Gastrocnemius medialis (tissue), 4 donors: ENCODE data around the gene TMEM51. TPM values are rescaled to one million over a fixed set of nuclear protein-coding genes. Genes with fewer than 3 reads are reported as not detected.

ENCODE experiments used
- ATAC-seq, 2 donors: fragments of 150-250 bp; one replicate each; pipeline ENCODE4 v1.9.1; 2016
- DNase-seq, 2 donors: peaks; one replicate each; pipeline ENCODE4 v3.0.0-alpha.2; 2019
- H3K27ac ChIP-seq, 4 donors: fragments of 200-600 bp; sonication (generic); 1 replicate in 1 of 4; 2 replicates in 3 of 4; pipeline ENCODE4 v1.5.1; 2016 to 2018; ENCODE audit warnings: mild to moderate bottlenecking in 2 of 4, moderate library complexity in 1 of 4
- H3K27me3 ChIP-seq, 3 donors: fragments of 200-600 bp; sonication (generic) in 2 of 3; 1 replicate in 1 of 3; 2 replicates in 2 of 3; pipeline versions ENCODE4 v1.5.1 to v1.6.0; 2016 to 2019; ENCODE audit warnings: mild to moderate bottlenecking in 1 of 3, moderate library complexity in 1 of 3
- H3K36me3 ChIP-seq, 2 donors: fragments of 200-600 bp; sonication (generic) in 1 of 2; one replicate each; pipeline ENCODE4 v1.5.1; 2017 to 2018
- H3K4me1 ChIP-seq, 2 donors: fragments of 200-600 bp; sonication (generic) in 1 of 2; one replicate each; pipeline ENCODE4 v1.5.1; 2016 to 2017; ENCODE audit warnings: mild to moderate bottlenecking in 2 of 2
- H3K4me3 ChIP-seq, 4 donors: fragments of 200-600 bp; sonication (generic) in 3 of 4; 1 replicate in 1 of 4; 2 replicates in 3 of 4; pipeline ENCODE4 v1.5.1; 2016 to 2019; ENCODE audit warnings: mild to moderate bottlenecking in 2 of 4
- H3K9me3 ChIP-seq, 3 donors: fragments of 200-600 bp; sonication (generic) in 2 of 3; 1 replicate in 1 of 3; 2 replicates in 2 of 3; pipeline ENCODE4 v1.5.1; 2016 to 2019
- POLR2A ChIP-seq, 2 donors: fragments of 450-650 bp; IDR thresholded peaks; one replicate each; pipeline ENCODE4 v1.6.1; 2017; ENCODE audit warnings: antibody characterized with exemption in 2 of 2, mild to moderate bottlenecking in 2 of 2, moderate library complexity in 2 of 2
- in situ Hi-C, 4 donors: fragments of 200-750 bp; cut with MboI; loops; one replicate each; pipeline versions ENCODE4 v1.15.0 to v1.8.0; 2017; ENCODE audit warnings: low sequenced_read_pairs in 4 of 4
- intact Hi-C: fragments of 100-400 bp; cut with DNase I; formaldehyde crosslinking; loops from one replicate; pipeline ENCODE4 v1.15.1; 2023; ENCODE audit warnings: low total_unique reads
- total RNA-seq, 4 donors: library from RNA; depleted of rRNA; stranded (reverse); fragments of >200 nt; gene quantifications; one replicate each; pipeline versions ENCODE4 v1.1.0 to v1.2.3, GENCODE V29; 2016
- TF ChIP-seq, protein P1 (sequence below), 5 experiments: fragments of 450-650 bp in 3 of 5; fragments of 200-600 bp in 2 of 5; sonication (generic) in 2 of 5; IDR thresholded peaks in 4 of 5; conservative IDR thresholded peaks in 1 of 5; 1 replicate in 4 of 5; 2 replicates in 1 of 5; pipeline ENCODE4 v1.5.1; 2016 to 2019; ENCODE audit warnings: antibody characterized with exemption in 5 of 5, mild to moderate bottlenecking in 3 of 5, moderate library complexity in 3 of 5

TMEM51 gene
- total RNA-seq, 4 donors from 2014 or later = 0.73 to 2.7 (median 1.8) TPM; not detected in 1

DNA sequence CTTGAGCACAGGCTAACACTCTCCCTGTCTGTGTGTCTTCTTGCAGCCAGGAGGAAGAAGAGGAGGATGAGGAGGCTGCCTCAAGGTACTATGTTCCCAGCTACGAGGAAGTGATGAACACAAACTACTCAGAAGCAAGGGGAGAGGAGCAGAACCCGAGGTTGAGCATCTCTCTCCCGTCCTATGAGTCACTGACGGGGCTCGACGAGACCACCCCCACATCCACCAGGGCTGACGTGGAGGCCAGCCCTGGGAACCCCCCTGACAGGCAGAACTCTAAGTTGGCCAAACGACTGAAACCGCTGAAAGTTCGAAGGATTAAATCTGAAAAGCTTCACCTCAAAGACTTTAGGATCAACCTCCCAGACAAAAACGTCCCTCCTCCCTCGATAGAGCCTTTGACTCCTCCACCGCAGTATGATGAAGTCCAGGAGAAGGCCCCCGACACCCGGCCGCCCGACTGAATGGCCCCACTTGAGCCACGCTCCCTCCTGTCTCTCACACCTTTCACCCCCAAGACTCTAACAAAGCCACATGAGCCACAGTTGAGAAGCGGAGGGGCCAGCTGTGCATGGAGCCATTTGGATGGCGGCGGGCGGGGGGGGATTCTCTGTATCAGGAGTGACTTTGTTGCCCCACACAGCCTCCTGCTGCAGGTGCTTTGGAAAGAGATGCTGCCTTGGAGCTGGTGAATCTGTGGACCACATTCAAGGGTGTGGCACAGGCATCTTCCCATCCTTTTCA, 65.9 kb downstream of the TMEM51 start:
- in situ Hi-C loops = no loop called here
- Histone ChIP-seq H3K27ac (no peak overlapping the region), H3K27me3 (no peaks in the 10 kb centered on the region), H3K4me3 (no peak overlapping the region), H3K4me1 (no peaks in the 10 kb centered on the region), H3K36me3 (no peaks in the 10 kb centered on the region), H3K9me3 (no peaks in the 10 kb centered on the region)
- TF ChIP-seq, protein P1, sequence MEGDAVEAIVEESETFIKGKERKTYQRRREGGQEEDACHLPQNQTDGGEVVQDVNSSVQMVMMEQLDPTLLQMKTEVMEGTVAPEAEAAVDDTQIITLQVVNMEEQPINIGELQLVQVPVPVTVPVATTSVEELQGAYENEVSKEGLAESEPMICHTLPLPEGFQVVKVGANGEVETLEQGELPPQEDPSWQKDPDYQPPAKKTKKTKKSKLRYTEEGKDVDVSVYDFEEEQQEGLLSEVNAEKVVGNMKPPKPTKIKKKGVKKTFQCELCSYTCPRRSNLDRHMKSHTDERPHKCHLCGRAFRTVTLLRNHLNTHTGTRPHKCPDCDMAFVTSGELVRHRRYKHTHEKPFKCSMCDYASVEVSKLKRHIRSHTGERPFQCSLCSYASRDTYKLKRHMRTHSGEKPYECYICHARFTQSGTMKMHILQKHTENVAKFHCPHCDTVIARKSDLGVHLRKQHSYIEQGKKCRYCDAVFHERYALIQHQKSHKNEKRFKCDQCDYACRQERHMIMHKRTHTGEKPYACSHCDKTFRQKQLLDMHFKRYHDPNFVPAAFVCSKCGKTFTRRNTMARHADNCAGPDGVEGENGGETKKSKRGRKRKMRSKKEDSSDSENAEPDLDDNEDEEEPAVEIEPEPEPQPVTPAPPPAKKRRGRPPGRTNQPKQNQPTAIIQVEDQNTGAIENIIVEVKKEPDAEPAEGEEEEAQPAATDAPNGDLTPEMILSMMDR (IDR thresholded peaks at IDR 0.05 in 4 of 5, conservative IDR thresholded peaks at IDR 0.05 in 1 of 5) = no peak
- TF ChIP-seq POLR2A (IDR thresholded peaks at IDR 0.05) = no peak
- ATAC-seq (no peak), DNase-seq (no peak)
- intact Hi-C loops = no loop called here

DNA sequence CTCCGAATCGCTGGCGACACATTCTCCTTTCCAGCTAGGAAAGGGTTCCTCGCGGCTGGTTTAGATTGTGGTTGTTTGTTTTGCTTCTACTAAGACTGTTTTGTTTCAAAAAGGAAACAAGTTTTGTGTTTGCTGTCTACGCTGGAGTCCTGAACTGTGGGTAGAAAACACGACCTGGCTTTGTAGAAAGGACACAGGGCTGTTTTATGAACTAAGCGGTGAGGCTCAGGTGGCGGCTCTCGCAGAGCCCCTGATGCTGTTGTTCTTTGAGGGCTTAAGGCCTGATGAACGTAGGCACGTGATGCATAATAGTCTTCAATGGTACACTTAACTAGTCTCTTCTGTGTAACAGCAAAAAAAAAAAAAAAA, 66.5 kb downstream of the TMEM51 start:
- no peaks in the 10 kb centered on the region for H3K27me3 ChIP-seq
- no peak overlapping the region for H3K4me3 ChIP-seq
- H3K36me3 ChIP-seq = no peaks in the 10 kb centered on the region
- in situ Hi-C loops (no loop called here), intact Hi-C loops (no loop called here)
- TF ChIP-seq, protein P1 (IDR thresholded peaks at IDR 0.05 in 4 of 5, conservative IDR thresholded peaks at IDR 0.05 in 1 of 5) = no peak
- no peak for TF ChIP-seq POLR2A (IDR thresholded peaks at IDR 0.05)
- H3K27ac ChIP-seq = no peak overlapping the region
- H3K9me3 ChIP-seq = no peaks in the 10 kb centered on the region
- no peak for ATAC-seq
- H3K4me1 ChIP-seq = no peaks in the 10 kb centered on the region
- DNase-seq = no peak

DNA sequence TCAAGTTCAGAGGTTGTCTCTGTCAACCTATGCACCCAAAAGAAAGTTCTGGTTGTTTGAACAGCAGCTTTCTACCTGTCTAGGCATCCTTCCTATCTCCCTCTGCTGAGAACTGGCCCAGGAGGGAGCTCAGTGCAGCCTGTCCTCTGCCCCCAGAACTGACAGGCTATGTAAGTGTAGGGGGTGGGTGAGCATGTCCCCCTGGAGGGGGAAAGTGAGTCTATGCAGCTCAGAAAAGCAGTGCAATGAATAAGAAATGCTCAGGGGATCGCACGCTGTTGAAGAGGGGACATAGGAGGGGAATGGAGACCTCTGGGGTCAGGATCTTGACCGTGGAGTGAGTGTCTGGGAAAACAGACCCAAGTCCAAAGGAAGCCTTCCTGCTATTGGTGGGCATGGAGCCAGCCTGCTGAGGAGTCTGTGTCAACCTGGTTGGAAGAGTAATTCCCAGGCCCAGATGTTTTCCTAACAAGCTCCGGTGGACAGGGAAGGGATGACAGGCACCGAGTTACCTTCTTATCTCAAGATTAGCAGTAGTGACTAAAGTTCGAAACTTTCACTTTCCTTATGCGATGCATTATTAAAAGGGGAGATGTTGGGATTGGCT, 67.4 kb downstream of the TMEM51 start:
- ATAC-seq = no peak
- Histone ChIP-seq H3K4me3 (no peak overlapping the region), H3K9me3 (no peaks in the 10 kb centered on the region), H3K27me3 (no peaks in the 10 kb centered on the region), H3K4me1 (no peaks in the 10 kb centered on the region), H3K36me3 (no peaks in the 10 kb centered on the region), H3K27ac (no peak overlapping the region)
- intact Hi-C loops (no loop called here), in situ Hi-C loops (no loop called here)
- DNase-seq = no peak
- TF ChIP-seq POLR2A (IDR thresholded peaks at IDR 0.05) = no peak
- TF ChIP-seq, protein P1 (IDR thresholded peaks at IDR 0.05 in 4 of 5, conservative IDR thresholded peaks at IDR 0.05 in 1 of 5) = no peak

DNA sequence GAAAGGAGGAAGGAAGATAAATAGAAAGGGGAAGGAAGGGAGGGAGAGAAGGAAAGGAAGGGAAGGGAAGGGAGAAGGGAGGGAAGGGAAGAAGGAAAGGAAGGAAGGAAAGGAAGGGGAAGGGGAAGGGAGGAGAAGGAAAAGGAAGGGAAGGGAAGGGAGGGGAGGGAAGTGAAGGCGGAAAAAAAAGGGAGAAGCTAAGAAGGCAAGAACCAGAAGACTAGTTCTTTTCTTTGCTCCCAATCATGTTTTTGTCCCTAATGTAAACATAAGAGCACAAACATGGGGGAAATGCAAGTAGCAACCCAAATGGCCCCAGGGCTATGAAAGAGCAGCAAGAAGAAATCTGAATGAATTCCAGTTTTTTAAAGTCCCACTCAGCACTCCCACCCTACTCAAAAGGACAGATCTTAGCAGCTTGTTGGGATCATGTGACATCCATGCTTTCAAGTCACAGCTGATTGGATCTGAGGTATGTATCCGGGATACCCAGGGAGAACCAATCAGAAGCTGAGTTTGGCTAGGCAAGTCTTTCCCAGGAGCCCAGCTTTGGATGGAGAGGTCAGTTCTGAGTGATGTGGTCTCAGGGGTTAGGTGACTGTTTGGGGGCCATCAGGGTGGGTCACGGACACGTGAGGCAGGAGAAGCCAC, 69.2 kb downstream of the TMEM51 start:
- Histone ChIP-seq H3K27ac (no peak overlapping the region), H3K27me3 (no peaks in the 10 kb centered on the region), H3K36me3 (no peaks in the 10 kb centered on the region), H3K9me3 (no peaks in the 10 kb centered on the region), H3K4me1 (no peaks in the 10 kb centered on the region), H3K4me3 (no peak overlapping the region)
- ATAC-seq (no peak), DNase-seq (no peak)
- intact Hi-C loops = no loop called here
- in situ Hi-C loops = no loop called here
- TF ChIP-seq, protein P1 (IDR thresholded peaks at IDR 0.05 in 4 of 5, conservative IDR thresholded peaks at IDR 0.05 in 1 of 5) = no peak
- TF ChIP-seq POLR2A (IDR thresholded peaks at IDR 0.05) = no peak
